DMS114 treated with DMSO at 0.1 percent for 48 hours (cell line): ENCODE data around the gene ANKS6.

Experiments used
- DNase-seq: peaks from one replicate; lab custom pipeline; 2025; ENCODE audit not compliant: unreplicated experiment; lab: John Stamatoyannopoulos, UW

The ANKS6 gene

GRCh38 chr9:98772364-98773155, 23.8 kb downstream of the ANKS6 start:
- no peak for DNase-seq

DNA sequence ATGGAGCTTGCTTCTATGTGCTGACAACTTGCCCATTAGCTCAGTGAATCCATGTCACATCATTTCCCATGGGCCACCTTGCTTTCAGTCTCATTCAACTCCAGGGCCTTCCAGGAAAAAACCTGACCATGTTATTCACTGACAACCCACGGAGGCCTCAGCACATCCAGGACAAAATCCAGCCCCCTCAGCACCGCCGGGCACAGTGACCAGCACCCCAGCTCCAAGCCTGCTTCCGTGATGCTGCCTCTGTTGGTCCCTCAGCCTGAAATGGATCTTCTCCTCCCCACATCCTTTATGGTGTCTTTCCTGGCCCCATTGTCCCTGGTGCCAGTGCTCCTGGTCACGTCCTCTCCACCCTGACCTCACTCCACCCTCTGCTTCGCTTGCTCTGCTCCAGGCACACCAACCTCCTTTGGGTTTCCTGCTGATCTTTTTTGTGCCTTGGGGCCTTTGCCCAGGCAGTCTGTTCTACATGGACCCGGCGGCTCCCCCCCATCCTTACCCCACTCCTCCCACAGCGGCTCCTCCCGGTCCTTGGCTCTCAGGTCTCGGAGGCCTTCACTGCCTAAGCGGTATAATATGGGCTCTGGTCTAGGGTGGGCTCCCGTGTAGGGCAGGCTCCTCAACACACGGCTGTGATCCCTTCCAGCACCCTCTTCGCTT, 25.0 kb downstream of the ANKS6 start:
- no peak for DNase-seq

- no peak for DNase-seq
These were observed 25.6 kb downstream of the ANKS6 start for GRCh38 chr9:98770717-98771116.

DNA sequence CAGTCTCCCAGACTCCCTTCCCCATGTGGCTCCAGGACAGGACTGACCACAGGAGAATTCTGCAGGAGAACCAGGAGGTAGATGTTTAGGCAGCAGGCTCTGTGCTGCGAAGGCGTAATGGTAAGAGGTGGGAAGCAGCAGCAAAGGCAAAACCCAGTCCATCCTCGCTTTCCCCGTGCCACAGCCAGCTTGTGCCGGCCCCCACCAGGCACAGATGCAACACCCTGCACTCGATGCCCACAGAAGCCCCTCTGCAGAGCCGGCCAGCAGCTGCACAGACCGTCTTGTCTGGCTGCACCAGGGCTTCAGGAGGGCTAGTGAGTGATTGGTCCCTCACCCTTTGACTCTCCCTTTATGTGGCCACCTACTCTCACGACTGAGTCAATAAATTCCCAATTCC, 28.0 kb downstream of the ANKS6 start:
- DNase-seq, result no peak

GRCh38 chr9:98767915-98768314, 28.4 kb downstream of the ANKS6 start:
- no peak for DNase-seq

DNA sequence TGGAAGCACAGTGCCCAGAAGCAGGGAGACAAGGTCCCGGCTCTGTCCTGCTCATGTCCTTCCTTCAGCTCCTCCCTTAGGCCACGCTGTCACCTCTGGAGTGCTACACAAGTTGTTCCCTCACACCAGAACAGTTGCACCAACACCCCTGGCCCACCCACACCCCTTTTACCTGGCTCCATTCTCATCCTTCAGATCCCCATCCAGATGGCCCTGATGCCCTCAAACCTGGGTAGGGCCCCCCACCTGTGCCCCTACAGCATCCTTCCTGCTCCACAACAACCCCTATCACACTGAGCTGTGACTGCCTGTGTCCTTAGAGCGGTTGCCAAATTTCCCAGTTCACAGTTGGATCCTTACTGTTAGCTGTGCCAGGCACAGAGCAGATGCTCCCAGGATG, 29.2 kb downstream of the ANKS6 start:
- DNase-seq, result no peak

DNA sequence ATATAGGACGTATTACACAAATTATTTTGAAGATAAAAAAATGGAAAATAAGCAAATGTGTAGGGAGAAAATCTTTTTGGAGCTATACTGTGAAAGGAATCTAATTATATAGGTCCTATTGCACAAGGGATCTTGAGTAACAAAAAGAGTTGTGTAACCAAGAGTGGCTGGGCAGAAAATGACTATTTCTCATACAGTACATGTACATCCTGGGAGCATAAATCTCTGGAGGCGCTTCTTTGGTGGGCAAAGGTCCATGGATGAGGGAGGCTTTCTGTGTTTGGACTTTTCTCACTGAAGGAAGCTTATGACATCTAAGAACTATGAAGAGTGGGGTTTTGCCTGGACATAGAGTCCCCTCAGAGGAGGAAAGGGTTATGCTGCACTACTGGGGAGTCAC, 29.8 kb downstream of the ANKS6 start:
- DNase-seq, result no peak

- DNase-seq, result no peak
These were observed 31.1 kb downstream of the ANKS6 start for GRCh38 chr9:98765256-98765655.

GRCh38 chr9:98763986-98764745, 32.2 kb downstream of the ANKS6 start:
- DNase-seq, result no peak

GRCh38 chr9:98760231-98760630, 36.1 kb downstream of the ANKS6 start:
- no peak for DNase-seq

GRCh38 chr9:98755006-98755618, 41.2 kb downstream of the ANKS6 start:
- DNase-seq, result no peak

DNA sequence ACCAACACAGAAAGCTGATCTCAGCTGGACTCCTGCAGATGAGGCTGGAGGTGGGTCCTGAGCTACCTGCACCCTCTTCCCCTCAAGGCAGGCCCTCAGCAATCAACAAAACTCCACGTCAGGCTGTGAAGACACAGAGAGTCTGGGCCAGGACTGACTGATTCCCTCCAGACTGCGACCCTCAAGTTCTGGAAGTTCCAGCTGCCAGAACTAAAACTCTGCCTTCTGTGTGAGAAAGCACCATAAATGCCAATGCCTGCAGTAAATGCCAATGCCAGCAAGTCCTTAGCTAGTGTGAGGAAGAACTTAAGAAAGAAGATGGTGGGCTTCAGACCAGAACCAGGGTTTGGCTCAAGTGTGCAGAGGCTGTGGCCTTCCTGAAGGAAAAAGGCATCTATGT, 45.1 kb downstream of the ANKS6 start:
- no peak for DNase-seq

DNA sequence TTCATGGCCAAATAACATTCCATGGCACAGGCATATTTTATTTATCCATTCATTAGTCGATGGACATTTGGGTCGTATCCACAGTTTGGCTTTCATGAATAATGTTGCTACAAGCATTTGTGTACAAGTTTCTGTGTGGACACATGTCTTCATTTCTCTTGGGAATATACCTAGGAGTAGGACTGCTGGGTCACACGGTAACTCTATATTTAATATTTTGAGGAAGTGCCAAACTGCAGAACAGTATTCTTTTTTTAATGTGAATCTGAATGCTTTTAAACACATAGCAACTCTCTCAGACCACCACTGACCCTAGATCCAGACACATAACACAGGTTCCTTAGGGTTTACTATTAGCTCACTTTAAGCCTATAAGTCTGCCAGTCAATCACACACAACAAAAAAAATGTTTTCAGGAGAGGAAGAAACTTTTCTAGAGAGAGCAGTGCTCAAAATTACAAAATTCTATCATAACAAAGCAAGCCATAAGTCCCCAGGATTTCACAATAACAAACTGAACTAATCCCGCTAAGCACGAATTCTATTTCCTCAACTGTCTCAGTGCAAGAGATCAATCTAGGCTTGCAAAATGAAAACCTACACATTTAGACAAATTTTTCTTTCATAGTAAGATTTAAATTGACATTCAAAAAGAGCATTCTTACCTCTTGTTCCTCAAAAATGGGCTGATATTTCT, 45.8 kb downstream of the ANKS6 start:
- DNase-seq, result no peak

DNA sequence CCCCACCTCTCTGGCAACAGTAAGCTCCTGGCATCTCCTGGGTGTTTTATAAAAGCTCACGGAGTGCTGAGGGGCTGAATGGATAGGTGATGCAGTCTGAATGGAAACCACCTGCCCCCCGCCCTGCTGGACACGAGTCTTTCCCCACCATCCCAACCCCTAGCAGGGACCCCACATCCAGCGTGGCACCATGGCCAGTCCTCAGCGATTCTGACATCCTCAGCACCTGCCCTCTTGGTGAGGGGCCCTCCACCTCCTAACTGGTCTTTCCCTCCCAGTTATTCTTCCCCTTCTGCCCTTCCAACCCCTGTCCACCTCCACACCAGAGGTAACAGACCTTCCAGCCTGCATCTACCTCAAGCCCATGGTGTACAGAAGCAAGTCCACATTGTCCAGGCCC, 48.9 kb downstream of the ANKS6 start:
- no peak for DNase-seq

- DNase-seq, result no peak
These were observed 50.9 kb downstream of the ANKS6 start for GRCh38 chr9:98745470-98745869.

- DNase-seq, result no peak
These were observed 52.3 kb downstream of the ANKS6 start for GRCh38 chr9:98743818-98744611.

GRCh38 chr9:98743329-98743728, 53.0 kb downstream of the ANKS6 start:
- no peak for DNase-seq

- DNase-seq, result no peak
These were observed 53.8 kb downstream of the ANKS6 start for GRCh38 chr9:98742325-98743280.
